T-helper 2 cell (primary cell): Measurements from ENCODE around the gene PGM2L1.
A peak's percentile ranks its signal among the peaks of the same experiment; 100 is the strongest.
"Not testable (repeated sequence)": the region's sequence is repeated elsewhere in the genome, so short reads cannot be mapped to it uniquely, and the experiment has no call there.

Experiments used
- DNase-seq, 5 experiments: peaks; one replicate each; pipeline versions ENCODE4 v3.0.0 to v3.0.0-alpha.2; 2012 to 2022

Gene PGM2L1

GRCh38 chr11:74332291-74332690, 65.9 kb downstream of the PGM2L1 start:
- DNase-seq: no peak

- DNase-seq: not testable (repeated sequence)
Observed at GRCh38 chr11:74331000-74331399, 67.2 kb downstream of the PGM2L1 start.

GRCh38 chr11:74330075-74330858, 68.0 kb downstream of the PGM2L1 start:
- DNase-seq: no peak

GRCh38 chr11:74327076-74327475, 71.2 kb downstream of the PGM2L1 start:
- DNase-seq: no peak

- DNase-seq: no peak
Observed at GRCh38 chr11:74326665-74327064, 71.6 kb downstream of the PGM2L1 start.

- DNase-seq: no peak
Observed at GRCh38 chr11:74325649-74326645, 72.3 kb downstream of the PGM2L1 start.

GRCh38 chr11:74322667-74323066, 75.6 kb downstream of the PGM2L1 start:
- DNase-seq: no peak

GRCh38 chr11:74321487-74322188, 76.6 kb downstream of the PGM2L1 start:
- DNase-seq: peak in 2 of 5 experiments; percentile 7 to 38

- no peak for DNase-seq
Observed at GRCh38 chr11:74320538-74320937, 77.7 kb downstream of the PGM2L1 start.

GRCh38 chr11:74319139-74319816, 79.0 kb downstream of the PGM2L1 start:
- DNase-seq: no peak

- no peak for DNase-seq
Observed at GRCh38 chr11:74318241-74318932, 79.8 kb downstream of the PGM2L1 start.

GRCh38 chr11:74316772-74317505, 81.3 kb downstream of the PGM2L1 start:
- DNase-seq: peak in 1 of 5 experiments; percentile 9

GRCh38 chr11:74312326-74312725, 85.9 kb downstream of the PGM2L1 start:
- DNase-seq: no peak

- peak in 4 of 5 experiments; percentile 25 to 44 (median 30) for DNase-seq
Observed at GRCh38 chr11:74311352-74311926, 86.8 kb downstream of the PGM2L1 start, which contains the start of gene P4HA3. TSS of gene P4HA3 (minus strand) at chr11:74311640. CDS start at chr11:74311611, 29 bp downstream.

GRCh38 chr11:74310857-74311256, 87.4 kb downstream of the PGM2L1 start:
- no peak for DNase-seq

GRCh38 chr11:74307434-74307833, 90.8 kb downstream of the PGM2L1 start:
- DNase-seq: peak in 1 of 5 experiments; percentile 12

- no peak for DNase-seq
Observed at GRCh38 chr11:74306435-74307175, 91.6 kb downstream of the PGM2L1 start.

GRCh38 chr11:74299015-74299414, 99.2 kb downstream of the PGM2L1 start:
- DNase-seq: no peak

- DNase-seq: no peak
Observed at GRCh38 chr11:74297484-74297883, 100.7 kb downstream of the PGM2L1 start.

- peak in 1 of 5 experiments; percentile 54 for DNase-seq
Observed at GRCh38 chr11:74288911-74289310, 109.3 kb downstream of the PGM2L1 start.
